Neural progenitor cell (in vitro differentiated cells): Measurements from ENCODE around the gene OR51D1. TPM values are rescaled to one million over a fixed set of nuclear protein-coding genes. Genes with fewer than 3 reads are reported as not detected.

ENCODE experiments used
- DNase-seq: peaks from one replicate; pipeline ENCODE4 v3.0.0-alpha.2; 2016; ENCODE audit warnings: low spot score
- H2AFZ ChIP-seq: fragments of 200-600 bp; sonication (generic); replicated peaks from 2 replicates; pipeline ENCODE4 v1.6.1; 2016; ENCODE audit warnings: antibody characterized with exemption
- H3F3A ChIP-seq: fragments of 200-600 bp; sonication (generic); 2 replicates; pipeline ENCODE4 v1.6.1; 2016; ENCODE audit warnings: antibody characterized with exemption, low read depth
- H3K27ac ChIP-seq: fragments of 200-600 bp; sonication (generic); 2 replicates; pipeline ENCODE4 v1.5.1; 2016; ENCODE audit warnings: mild to moderate bottlenecking
- H3K27me3 ChIP-seq: fragments of 200-600 bp; sonication (generic); 2 replicates; pipeline ENCODE4 v1.6.1; 2016; ENCODE audit warnings: mild to moderate bottlenecking, moderate library complexity
- H3K36me3 ChIP-seq: fragments of 200-600 bp; sonication (generic); 2 replicates; pipeline ENCODE4 v1.5.1; 2016
- H3K4me1 ChIP-seq: fragments of 200-600 bp; sonication (generic); 2 replicates; pipeline ENCODE4 v1.6.1; 2016; ENCODE audit warnings: mixed run types
- H3K4me2 ChIP-seq: fragments of 200-600 bp; sonication (generic); 2 replicates; pipeline ENCODE4 v1.6.1; 2016
- H3K4me3 ChIP-seq: fragments of 200-600 bp; sonication (generic); 2 replicates; pipeline ENCODE4 v1.5.1; 2016
- H3K79me2 ChIP-seq: fragments of 200-600 bp; sonication (generic); 2 replicates; pipeline ENCODE4 v1.6.1; 2016; ENCODE audit warnings: low read depth
- H3K9ac ChIP-seq: fragments of 200-600 bp; sonication (generic); 2 replicates; pipeline ENCODE4 v1.6.1; 2016
- H3K9me3 ChIP-seq: fragments of 200-600 bp; sonication (generic); 2 replicates; pipeline ENCODE4 v1.5.1; 2016; ENCODE audit warnings: low read depth
- H4K20me1 ChIP-seq: fragments of 200-600 bp; sonication (generic); 2 replicates; pipeline ENCODE4 v1.6.1; 2016; ENCODE audit warnings: low read depth
- H3K27ac Mint-ChIP-seq: 3 replicates; pipeline ENCODE4 v1.8.0; 2021; ENCODE audit warnings: mixed read lengths
- H3K27me3 Mint-ChIP-seq: 2 replicates; pipeline ENCODE4 v1.8.0; 2022; ENCODE audit warnings: low read depth, mild to moderate bottlenecking, inconsistent platforms, moderate library complexity, mixed read lengths; ENCODE audit not compliant: insufficient read depth
- H3K36me3 Mint-ChIP-seq: 3 replicates; pipeline ENCODE4 v1.8.0; 2021; ENCODE audit warnings: mixed read lengths
- H3K4me1 Mint-ChIP-seq: 3 replicates; pipeline ENCODE4 v1.8.0; 2021; ENCODE audit warnings: mixed read lengths
- H3K4me3 Mint-ChIP-seq: 3 replicates; pipeline ENCODE4 v1.8.0; 2021; ENCODE audit warnings: mild to moderate bottlenecking, moderate library complexity, mixed read lengths
- H3K9me3 Mint-ChIP-seq: 3 replicates; pipeline ENCODE4 v1.8.0; 2020; ENCODE audit warnings: mixed read lengths
- EZH2 ChIP-seq: fragments of 200-600 bp; sonication (generic); IDR thresholded peaks from 2 replicates; pipeline ENCODE4 v1.6.1; 2017; ENCODE audit warnings: antibody characterized with exemption, mild to moderate bottlenecking, moderate library complexity
- EZH2phosphoT487 ChIP-seq: fragments of 200-600 bp; sonication (generic); IDR thresholded peaks from 2 replicates; pipeline ENCODE4 v1.6.1; 2017; ENCODE audit warnings: antibody characterized with exemption
- total RNA-seq: library from RNA; depleted of rRNA; stranded (reverse); fragments of >200 nt; gene quantifications from 2 replicates; pipeline ENCODE4 v1.2.3, GENCODE V29; 2015; ENCODE audit warnings: low replicate concordance
- TF ChIP-seq, protein P1 (sequence below): fragments of 200-600 bp; sonication (generic); IDR thresholded peaks from 2 replicates; pipeline ENCODE4 v1.5.1; 2017; ENCODE audit warnings: antibody characterized with exemption, mild to moderate bottlenecking

The OR51D1 gene
- total RNA-seq, 1 donor from 2014 or later, result not detected

- Histone ChIP-seq H3K79me2 (no peaks in the 10 kb centered on the region), H3K36me3 (no peaks in the 10 kb centered on the region), H3K27ac (no peak overlapping the region), H4K20me1 (no peaks in the 10 kb centered on the region), H3K4me1 (no peaks in the 10 kb centered on the region), H3K4me3 (no peak overlapping the region), H3K9me3 (no peaks in the 10 kb centered on the region), H3K9ac (no peak overlapping the region), H3F3A (no peaks in the 10 kb centered on the region), H3K27me3 (no peaks in the 10 kb centered on the region), H3K4me2 (no peak overlapping the region), H2AFZ (no peak overlapping the region)
- H3K9me3 Mint-ChIP-seq, result no peaks in the 10 kb centered on the region
- no peak overlapping the region for H3K4me3 Mint-ChIP-seq
- no peaks in the 10 kb centered on the region for H3K36me3 Mint-ChIP-seq
- H3K27me3 Mint-ChIP-seq, result no peaks in the 10 kb centered on the region
- H3K4me1 Mint-ChIP-seq, result no peaks in the 10 kb centered on the region
- no peak overlapping the region for H3K27ac Mint-ChIP-seq
- no peak for DNase-seq
- TF ChIP-seq EZH2phosphoT487 (no peak), EZH2 (no peak)
- TF ChIP-seq, protein P1, sequence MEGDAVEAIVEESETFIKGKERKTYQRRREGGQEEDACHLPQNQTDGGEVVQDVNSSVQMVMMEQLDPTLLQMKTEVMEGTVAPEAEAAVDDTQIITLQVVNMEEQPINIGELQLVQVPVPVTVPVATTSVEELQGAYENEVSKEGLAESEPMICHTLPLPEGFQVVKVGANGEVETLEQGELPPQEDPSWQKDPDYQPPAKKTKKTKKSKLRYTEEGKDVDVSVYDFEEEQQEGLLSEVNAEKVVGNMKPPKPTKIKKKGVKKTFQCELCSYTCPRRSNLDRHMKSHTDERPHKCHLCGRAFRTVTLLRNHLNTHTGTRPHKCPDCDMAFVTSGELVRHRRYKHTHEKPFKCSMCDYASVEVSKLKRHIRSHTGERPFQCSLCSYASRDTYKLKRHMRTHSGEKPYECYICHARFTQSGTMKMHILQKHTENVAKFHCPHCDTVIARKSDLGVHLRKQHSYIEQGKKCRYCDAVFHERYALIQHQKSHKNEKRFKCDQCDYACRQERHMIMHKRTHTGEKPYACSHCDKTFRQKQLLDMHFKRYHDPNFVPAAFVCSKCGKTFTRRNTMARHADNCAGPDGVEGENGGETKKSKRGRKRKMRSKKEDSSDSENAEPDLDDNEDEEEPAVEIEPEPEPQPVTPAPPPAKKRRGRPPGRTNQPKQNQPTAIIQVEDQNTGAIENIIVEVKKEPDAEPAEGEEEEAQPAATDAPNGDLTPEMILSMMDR, result no peak
Observed at GRCh38 chr11:4664183-4664582, 26.9 kb downstream of the OR51D1 start.

DNA sequence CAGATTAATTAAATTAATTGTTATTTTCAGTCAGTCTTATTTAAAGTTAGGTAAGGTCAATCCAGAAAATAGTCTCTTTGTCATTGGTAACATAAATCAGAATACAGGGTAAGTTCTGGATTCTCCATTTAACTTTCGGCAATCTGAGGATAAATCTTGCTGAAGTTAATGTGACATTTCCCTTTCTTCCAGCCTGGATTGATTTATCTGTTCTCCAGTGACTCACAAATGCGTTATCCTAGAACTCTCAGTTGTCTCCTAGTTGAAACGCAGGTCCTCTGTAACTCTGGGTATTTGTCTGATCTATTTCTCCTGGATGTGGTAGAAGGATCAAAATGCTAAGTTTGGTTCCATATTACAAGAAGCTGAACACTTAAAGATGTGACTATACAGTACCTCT lies 27.5 kb downstream of the OR51D1 start:
- H3K36me3 Mint-ChIP-seq, result no peaks in the 10 kb centered on the region
- no peak overlapping the region for H3K4me3 Mint-ChIP-seq
- H4K20me1 ChIP-seq, result no peaks in the 10 kb centered on the region

GRCh38 chr11:4665424-4665823 lies 28.1 kb downstream of the OR51D1 start:
- Histone ChIP-seq H4K20me1 (no peaks in the 10 kb centered on the region), H3K79me2 (no peaks in the 10 kb centered on the region), H3K27me3 (no peaks in the 10 kb centered on the region), H3K4me3 (no peak overlapping the region), H2AFZ (no peak overlapping the region), H3K27ac (no peak overlapping the region), H3K36me3 (no peaks in the 10 kb centered on the region), H3K9ac (no peak overlapping the region), H3K4me2 (no peak overlapping the region), H3K4me1 (no peaks in the 10 kb centered on the region), H3F3A (no peaks in the 10 kb centered on the region), H3K9me3 (no peaks in the 10 kb centered on the region)
- DNase-seq, result no peak
- Mint-ChIP-seq H3K9me3 (no peaks in the 10 kb centered on the region), H3K4me1 (no peaks in the 10 kb centered on the region), H3K4me3 (no peak overlapping the region), H3K36me3 (no peaks in the 10 kb centered on the region), H3K27ac (no peak overlapping the region), H3K27me3 (no peaks in the 10 kb centered on the region)
- no peak for TF ChIP-seq EZH2
- TF ChIP-seq, protein P1, result no peak
- no peak for TF ChIP-seq EZH2phosphoT487

More for the DNA sequence above, 27.5 kb downstream of the OR51D1 start:
- Histone ChIP-seq H2AFZ (no peak overlapping the region), H3K36me3 (no peaks in the 10 kb centered on the region), H3K27me3 (no peaks in the 10 kb centered on the region), H3F3A (no peaks in the 10 kb centered on the region), H3K4me2 (no peak overlapping the region), H3K79me2 (no peaks in the 10 kb centered on the region), H3K9ac (no peak overlapping the region), H3K27ac (no peak overlapping the region), H3K4me3 (no peak overlapping the region), H3K9me3 (no peaks in the 10 kb centered on the region), H3K4me1 (no peaks in the 10 kb centered on the region)
- Mint-ChIP-seq H3K27me3 (no peaks in the 10 kb centered on the region), H3K9me3 (no peaks in the 10 kb centered on the region), H3K27ac (no peak overlapping the region), H3K4me1 (no peaks in the 10 kb centered on the region)
- no peak for DNase-seq
- TF ChIP-seq EZH2phosphoT487 (no peak), EZH2 (no peak)
- TF ChIP-seq, protein P1, result no peak
